HepG2 (cell line): ENCODE measurements around the gene NMU. TPM values are rescaled to one million over a fixed set of nuclear protein-coding genes. Genes with fewer than 3 reads are reported as not detected.

Experiments
- FOSL1 ChIP-seq: sonication (generic); formaldehyde crosslinking; IDR thresholded peaks from 2 replicates; pipeline ENCODE4 v1.9.0; 2021; ENCODE audit warnings: missing genetic modification reagents, borderline replicate concordance
- GLI4 ChIP-seq: sonication (generic); formaldehyde crosslinking; IDR thresholded peaks from 2 replicates; pipeline ENCODE4 v1.5.1; 2020; ENCODE audit warnings: missing genetic modification reagents, mild to moderate bottlenecking, moderate library complexity, borderline replicate concordance
- TEAD3 ChIP-seq: optimal IDR thresholded peaks from 2 replicates; pipeline ENCODE3; 2016; ENCODE audit warnings: borderline replicate concordance
- ZGPAT ChIP-seq: IDR thresholded peaks from 2 replicates; pipeline ENCODE4 v1.6.1; 2016; ENCODE audit warnings: mild to moderate bottlenecking
- ZKSCAN8 ChIP-seq: IDR thresholded peaks from 2 replicates; pipeline ENCODE4 v1.6.1; 2016; ENCODE audit warnings: borderline replicate concordance, missing genetic modification reagents, missing compliant biosample characterization
- ZNF674 ChIP-seq: sonication (generic); formaldehyde crosslinking; IDR thresholded peaks from 2 replicates; pipeline ENCODE4 v1.5.0; 2020; ENCODE audit warnings: low read depth, mild to moderate bottlenecking, missing genetic modification reagents
- polyA plus RNA-seq, 8 experiments: library from polyadenylated mRNA; depleted of rRNA in 3 of 8; stranded (reverse) in 7 of 8; unstranded in 1 of 8; fragments of >200 nt; fragmentation: Illumina TruSeq in 4 of 8; extraction: Trizol in 4 of 8; gene quantifications; 2 replicates each; pipeline versions ENCODE4 v1.2.1 to v1.2.3, GENCODE V29; 2011 to 2016; ENCODE audit warnings: low read depth in 4 of 8, missing spikeins in 1 of 8, mixed read lengths in 1 of 8; ENCODE audit not compliant: insufficient read depth in 1 of 8
- total RNA-seq, 5 experiments: library from RNA; depleted of rRNA; stranded (reverse); fragments of >200 nt; fragmentation: Illumina TruSeq; extraction: Trizol; gene quantifications; 2 replicates each; pipeline ENCODE4 v1.2.3, GENCODE V29; 2016; ENCODE audit warnings: low read depth in 1 of 5
- TF ChIP-seq, protein P1 (sequence below): sonication (generic); formaldehyde crosslinking; IDR thresholded peaks from 2 replicates; pipeline ENCODE4 v1.5.1; 2020; ENCODE audit warnings: mild to moderate bottlenecking, missing genetic modification reagents, borderline replicate concordance
- TF ChIP-seq, protein P2 (sequence below): sonication (generic); formaldehyde crosslinking; IDR thresholded peaks from 2 replicates; pipeline ENCODE4 v1.8.0; 2022; ENCODE audit warnings: mild to moderate bottlenecking, missing genetic modification reagents, moderate library complexity
- TF ChIP-seq, protein P3 (sequence below): sonication (generic); IDR thresholded peaks from 2 replicates; pipeline ENCODE4 v1.6.1; 2016; ENCODE audit warnings: low read depth, borderline replicate concordance
- TF ChIP-seq, protein P4 (sequence below): IDR thresholded peaks from 2 replicates; pipeline ENCODE4 v1.6.1; 2016; ENCODE audit warnings: missing compliant biosample characterization, missing genetic modification reagents, borderline replicate concordance
- TF ChIP-seq, protein P5 (sequence below): sonication (generic); formaldehyde crosslinking; IDR thresholded peaks from 2 replicates; pipeline ENCODE4 v1.5.0; 2020; ENCODE audit warnings: missing genetic modification reagents, mild to moderate bottlenecking, borderline replicate concordance
- TF ChIP-seq, protein P6 (sequence below): sonication (generic); formaldehyde crosslinking; IDR thresholded peaks from 2 replicates; pipeline ENCODE4 v1.4.0; 2020; ENCODE audit warnings: missing genetic modification reagents, borderline replicate concordance

Gene NMU
- total and polyA plus RNA-seq, 2 of the 13 experiments (the other 11 are each of a cell fraction or from before 2014, with no cell fraction given) = not detected

DNA sequence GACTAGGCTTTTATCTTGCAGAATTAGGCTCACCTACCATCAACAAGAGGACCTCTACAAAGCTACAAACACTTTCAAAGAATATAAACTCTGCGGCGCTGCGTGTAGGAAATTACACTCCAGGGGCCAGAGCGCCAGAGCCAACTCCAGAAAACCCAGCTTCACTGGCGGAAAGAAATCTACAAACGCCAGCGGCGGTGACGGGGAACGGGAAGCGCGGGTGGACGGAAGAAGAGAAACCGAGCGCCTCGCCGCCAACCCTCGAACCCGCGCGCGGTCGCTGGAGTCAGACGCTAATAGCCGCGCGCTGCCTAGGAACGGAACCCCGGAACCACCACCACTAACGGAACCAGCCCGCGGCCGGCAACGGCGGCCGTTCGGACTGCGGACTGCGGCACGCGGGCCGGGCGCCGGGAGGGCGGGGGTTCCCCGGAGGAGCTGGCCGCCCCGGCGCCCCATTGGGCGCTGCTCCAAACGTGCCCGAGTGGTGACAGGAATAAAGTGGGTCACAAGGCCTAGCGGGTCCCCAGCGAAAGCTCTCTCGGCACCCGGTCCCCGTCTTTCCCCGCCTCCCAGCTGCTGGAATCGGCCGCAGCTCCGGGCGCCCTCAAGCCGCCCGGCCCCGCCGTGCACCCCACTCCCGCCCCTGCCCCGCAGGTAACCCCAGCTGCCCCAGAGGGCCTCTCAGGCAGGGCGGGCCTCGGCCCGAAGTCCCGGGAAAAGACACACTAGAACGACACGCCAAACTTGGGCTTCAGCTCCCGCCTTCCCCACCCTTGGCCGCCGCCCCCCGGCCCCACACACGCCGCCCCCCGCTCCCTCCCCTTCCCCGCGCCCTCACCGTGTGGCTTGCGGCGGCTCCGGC is 90.2 kb downstream of the NMU start (continued):
- TF ChIP-seq, protein P1, sequence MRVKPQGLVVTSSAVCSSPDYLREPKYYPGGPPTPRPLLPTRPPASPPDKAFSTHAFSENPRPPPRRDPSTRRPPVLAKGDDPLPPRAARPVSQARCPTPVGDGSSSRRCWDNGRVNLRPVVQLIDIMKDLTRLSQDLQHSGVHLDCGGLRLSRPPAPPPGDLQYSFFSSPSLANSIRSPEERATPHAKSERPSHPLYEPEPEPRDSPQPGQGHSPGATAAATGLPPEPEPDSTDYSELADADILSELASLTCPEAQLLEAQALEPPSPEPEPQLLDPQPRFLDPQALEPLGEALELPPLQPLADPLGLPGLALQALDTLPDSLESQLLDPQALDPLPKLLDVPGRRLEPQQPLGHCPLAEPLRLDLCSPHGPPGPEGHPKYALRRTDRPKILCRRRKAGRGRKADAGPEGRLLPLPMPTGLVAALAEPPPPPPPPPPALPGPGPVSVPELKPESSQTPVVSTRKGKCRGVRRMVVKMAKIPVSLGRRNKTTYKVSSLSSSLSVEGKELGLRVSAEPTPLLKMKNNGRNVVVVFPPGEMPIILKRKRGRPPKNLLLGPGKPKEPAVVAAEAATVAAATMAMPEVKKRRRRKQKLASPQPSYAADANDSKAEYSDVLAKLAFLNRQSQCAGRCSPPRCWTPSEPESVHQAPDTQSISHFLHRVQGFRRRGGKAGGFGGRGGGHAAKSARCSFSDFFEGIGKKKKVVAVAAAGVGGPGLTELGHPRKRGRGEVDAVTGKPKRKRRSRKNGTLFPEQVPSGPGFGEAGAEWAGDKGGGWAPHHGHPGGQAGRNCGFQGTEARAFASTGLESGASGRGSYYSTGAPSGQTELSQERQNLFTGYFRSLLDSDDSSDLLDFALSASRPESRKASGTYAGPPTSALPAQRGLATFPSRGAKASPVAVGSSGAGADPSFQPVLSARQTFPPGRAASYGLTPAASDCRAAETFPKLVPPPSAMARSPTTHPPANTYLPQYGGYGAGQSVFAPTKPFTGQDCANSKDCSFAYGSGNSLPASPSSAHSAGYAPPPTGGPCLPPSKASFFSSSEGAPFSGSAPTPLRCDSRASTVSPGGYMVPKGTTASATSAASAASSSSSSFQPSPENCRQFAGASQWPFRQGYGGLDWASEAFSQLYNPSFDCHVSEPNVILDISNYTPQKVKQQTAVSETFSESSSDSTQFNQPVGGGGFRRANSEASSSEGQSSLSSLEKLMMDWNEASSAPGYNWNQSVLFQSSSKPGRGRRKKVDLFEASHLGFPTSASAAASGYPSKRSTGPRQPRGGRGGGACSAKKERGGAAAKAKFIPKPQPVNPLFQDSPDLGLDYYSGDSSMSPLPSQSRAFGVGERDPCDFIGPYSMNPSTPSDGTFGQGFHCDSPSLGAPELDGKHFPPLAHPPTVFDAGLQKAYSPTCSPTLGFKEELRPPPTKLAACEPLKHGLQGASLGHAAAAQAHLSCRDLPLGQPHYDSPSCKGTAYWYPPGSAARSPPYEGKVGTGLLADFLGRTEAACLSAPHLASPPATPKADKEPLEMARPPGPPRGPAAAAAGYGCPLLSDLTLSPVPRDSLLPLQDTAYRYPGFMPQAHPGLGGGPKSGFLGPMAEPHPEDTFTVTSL (CRISPR knock-in tag) = no peak
- TF ChIP-seq, protein P2, sequence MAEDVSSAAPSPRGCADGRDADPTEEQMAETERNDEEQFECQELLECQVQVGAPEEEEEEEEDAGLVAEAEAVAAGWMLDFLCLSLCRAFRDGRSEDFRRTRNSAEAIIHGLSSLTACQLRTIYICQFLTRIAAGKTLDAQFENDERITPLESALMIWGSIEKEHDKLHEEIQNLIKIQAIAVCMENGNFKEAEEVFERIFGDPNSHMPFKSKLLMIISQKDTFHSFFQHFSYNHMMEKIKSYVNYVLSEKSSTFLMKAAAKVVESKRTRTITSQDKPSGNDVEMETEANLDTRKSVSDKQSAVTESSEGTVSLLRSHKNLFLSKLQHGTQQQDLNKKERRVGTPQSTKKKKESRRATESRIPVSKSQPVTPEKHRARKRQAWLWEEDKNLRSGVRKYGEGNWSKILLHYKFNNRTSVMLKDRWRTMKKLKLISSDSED = no peak
- no peak for TF ChIP-seq TEAD3
- TF ChIP-seq, protein P3, sequence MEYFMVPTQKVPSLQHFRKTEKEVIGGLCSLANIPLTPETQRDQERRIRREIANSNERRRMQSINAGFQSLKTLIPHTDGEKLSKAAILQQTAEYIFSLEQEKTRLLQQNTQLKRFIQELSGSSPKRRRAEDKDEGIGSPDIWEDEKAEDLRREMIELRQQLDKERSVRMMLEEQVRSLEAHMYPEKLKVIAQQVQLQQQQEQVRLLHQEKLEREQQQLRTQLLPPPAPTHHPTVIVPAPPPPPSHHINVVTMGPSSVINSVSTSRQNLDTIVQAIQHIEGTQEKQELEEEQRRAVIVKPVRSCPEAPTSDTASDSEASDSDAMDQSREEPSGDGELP = peak; percentile 15; the same call in 1 of the 2 replicates
- TF ChIP-seq, protein P4, sequence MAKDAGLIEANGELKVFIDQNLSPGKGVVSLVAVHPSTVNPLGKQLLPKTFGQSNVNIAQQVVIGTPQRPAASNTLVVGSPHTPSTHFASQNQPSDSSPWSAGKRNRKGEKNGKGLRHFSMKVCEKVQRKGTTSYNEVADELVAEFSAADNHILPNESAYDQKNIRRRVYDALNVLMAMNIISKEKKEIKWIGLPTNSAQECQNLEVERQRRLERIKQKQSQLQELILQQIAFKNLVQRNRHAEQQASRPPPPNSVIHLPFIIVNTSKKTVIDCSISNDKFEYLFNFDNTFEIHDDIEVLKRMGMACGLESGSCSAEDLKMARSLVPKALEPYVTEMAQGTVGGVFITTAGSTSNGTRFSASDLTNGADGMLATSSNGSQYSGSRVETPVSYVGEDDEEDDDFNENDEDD (CRISPR knock-in tag) = peak; percentile 34; the same call in 1 of the 2 replicates
- peak; percentile 50 for TF ChIP-seq ZGPAT
- TF ChIP-seq ZNF674 = no peak
- TF ChIP-seq ZKSCAN8 = no peak
- no peak for TF ChIP-seq FOSL1
- peak; percentile 78; the same call in 1 of the 2 replicates for TF ChIP-seq GLI4
- TF ChIP-seq, protein P5, sequence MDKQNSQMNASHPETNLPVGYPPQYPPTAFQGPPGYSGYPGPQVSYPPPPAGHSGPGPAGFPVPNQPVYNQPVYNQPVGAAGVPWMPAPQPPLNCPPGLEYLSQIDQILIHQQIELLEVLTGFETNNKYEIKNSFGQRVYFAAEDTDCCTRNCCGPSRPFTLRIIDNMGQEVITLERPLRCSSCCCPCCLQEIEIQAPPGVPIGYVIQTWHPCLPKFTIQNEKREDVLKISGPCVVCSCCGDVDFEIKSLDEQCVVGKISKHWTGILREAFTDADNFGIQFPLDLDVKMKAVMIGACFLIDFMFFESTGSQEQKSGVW (CRISPR knock-in tag) = 0 out of 2 replicates have a peak, but pooled peaks have one; percentile 36
- TF ChIP-seq, protein P6, sequence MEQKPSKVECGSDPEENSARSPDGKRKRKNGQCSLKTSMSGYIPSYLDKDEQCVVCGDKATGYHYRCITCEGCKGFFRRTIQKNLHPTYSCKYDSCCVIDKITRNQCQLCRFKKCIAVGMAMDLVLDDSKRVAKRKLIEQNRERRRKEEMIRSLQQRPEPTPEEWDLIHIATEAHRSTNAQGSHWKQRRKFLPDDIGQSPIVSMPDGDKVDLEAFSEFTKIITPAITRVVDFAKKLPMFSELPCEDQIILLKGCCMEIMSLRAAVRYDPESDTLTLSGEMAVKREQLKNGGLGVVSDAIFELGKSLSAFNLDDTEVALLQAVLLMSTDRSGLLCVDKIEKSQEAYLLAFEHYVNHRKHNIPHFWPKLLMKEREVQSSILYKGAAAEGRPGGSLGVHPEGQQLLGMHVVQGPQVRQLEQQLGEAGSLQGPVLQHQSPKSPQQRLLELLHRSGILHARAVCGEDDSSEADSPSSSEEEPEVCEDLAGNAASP (CRISPR knock-in tag) = no peak
